Stomach (tissue), 4 donors: ENCODE measurements around the gene CFAP61.

Source experiments
- CTCF ChIP-seq, 7 experiments: fragments of 450-650 bp in 4 of 7; fragments of 200-600 bp in 3 of 7; sonication (generic) in 3 of 7; IDR thresholded peaks; one replicate each; pipeline ENCODE4 v1.5.1; 2016 to 2019; ENCODE audit warnings: antibody characterized with exemption in 7 of 7, control low read depth in 2 of 7, mild to moderate bottlenecking in 1 of 7
- EP300 ChIP-seq: sonication (generic); formaldehyde crosslinking; IDR thresholded peaks from one replicate; pipeline ENCODE4 v1.6.1; 2017; ENCODE audit warnings: antibody characterized with exemption
- POLR2A ChIP-seq, 4 donors: fragments of 450-650 bp; IDR thresholded peaks; one replicate each; pipeline ENCODE4 v1.6.1; 2016; ENCODE audit warnings: antibody characterized with exemption in 4 of 4, control low read depth in 2 of 4, mild to moderate bottlenecking in 1 of 4, moderate library complexity in 1 of 4
- POLR2AphosphoS5 ChIP-seq, 3 donors: sonication (generic); formaldehyde crosslinking; IDR thresholded peaks; one replicate each; pipeline ENCODE4 v1.6.1; 2016; ENCODE audit warnings: antibody characterized with exemption in 3 of 3

DNA sequence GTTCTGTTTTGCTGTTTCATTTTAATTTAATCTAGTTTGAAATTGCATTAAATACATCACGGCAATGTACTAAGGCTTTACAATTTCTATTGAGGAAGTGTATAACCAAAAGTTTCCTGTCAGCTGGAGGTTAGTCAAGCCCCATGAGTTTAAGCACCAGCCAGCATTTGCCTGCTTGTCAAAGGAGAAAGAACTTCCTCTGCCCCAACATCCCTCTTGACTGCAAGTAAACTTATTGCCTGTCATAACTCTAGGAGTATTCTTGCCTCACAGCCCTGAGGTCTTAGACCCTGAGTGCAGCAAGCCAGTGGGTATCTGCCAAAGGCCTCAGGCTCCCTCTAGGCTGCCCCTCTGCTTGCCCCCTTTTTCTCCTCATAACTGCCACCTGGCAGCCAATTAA, 208.8 kb downstream of the CFAP61 start:
- TF ChIP-seq CTCF (IDR thresholded peaks at IDR 0.05) (no peak), POLR2A (IDR thresholded peaks at IDR 0.05) (no peak), POLR2AphosphoS5 (IDR thresholded peaks at IDR 0.05) (no peak), EP300 (no peak)
